Panc1 (cell line): ENCODE measurements around the gene CD276.

ENCODE experiments used
- POLR2AphosphoS5 ChIP-seq: IDR thresholded peaks from 2 replicates; pipeline ENCODE4 v1.6.1; 2012; ENCODE audit warnings: mild to moderate bottlenecking, low read depth, low read length, moderate library complexity
- TF ChIP-seq, protein P1 (sequence below): fragments of 450-650 bp; IDR thresholded peaks from 2 replicates; pipeline ENCODE4 v1.5.1; 2017; ENCODE audit warnings: mild to moderate bottlenecking

DNA sequence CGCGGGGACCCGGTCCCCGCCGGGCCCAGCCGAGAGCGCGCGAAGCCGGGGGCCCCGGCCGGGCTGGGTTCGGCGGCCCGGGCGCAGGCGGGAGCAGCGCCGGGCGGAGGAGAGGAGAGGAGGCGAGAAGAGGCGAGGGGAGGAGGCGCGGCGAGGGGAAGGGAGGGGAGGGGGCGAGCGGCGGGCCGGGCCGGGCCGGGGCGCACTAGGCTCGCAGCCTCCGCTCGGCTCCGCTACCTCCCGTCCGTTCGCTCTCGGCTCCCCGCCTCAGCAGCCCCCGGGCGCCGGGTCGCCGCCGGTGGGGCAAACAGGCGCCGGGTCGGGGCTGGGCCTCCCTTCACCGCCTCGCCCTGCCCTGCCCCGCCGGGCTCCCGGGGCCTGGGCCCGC is 68.6 kb downstream of the CD276 start:
- TF ChIP-seq, protein P1, sequence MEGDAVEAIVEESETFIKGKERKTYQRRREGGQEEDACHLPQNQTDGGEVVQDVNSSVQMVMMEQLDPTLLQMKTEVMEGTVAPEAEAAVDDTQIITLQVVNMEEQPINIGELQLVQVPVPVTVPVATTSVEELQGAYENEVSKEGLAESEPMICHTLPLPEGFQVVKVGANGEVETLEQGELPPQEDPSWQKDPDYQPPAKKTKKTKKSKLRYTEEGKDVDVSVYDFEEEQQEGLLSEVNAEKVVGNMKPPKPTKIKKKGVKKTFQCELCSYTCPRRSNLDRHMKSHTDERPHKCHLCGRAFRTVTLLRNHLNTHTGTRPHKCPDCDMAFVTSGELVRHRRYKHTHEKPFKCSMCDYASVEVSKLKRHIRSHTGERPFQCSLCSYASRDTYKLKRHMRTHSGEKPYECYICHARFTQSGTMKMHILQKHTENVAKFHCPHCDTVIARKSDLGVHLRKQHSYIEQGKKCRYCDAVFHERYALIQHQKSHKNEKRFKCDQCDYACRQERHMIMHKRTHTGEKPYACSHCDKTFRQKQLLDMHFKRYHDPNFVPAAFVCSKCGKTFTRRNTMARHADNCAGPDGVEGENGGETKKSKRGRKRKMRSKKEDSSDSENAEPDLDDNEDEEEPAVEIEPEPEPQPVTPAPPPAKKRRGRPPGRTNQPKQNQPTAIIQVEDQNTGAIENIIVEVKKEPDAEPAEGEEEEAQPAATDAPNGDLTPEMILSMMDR = no peak
- no peak for TF ChIP-seq POLR2AphosphoS5
